Caco-2 (cell line): Measurements from ENCODE around the gene SLC16A3. TPM values are rescaled to one million over a fixed set of nuclear protein-coding genes. Genes with fewer than 3 reads are reported as not detected.

ENCODE experiments used
- BruUV-seq: library from RNA; stranded (reverse); fragments of 400-500 nt; replicated peaks from 2 replicates; lab custom pipeline; 2021; lab: Mats Ljungman, UMichigan
- CTCF ChIA-PET: fragments of 300-600 bp; sonication (Branson Sonifier 250); formaldehyde crosslinking; loops from one replicate; lab custom pipeline; 2022; ENCODE audit warnings: antibody characterized with exemption; lab: Charles Lee
- POLR2A ChIA-PET: fragments of 300-600 bp; sonication (Branson Sonifier 250); formaldehyde crosslinking; loops from one replicate; lab custom pipeline; 2022; ENCODE audit warnings: antibody characterized with exemption; lab: Charles Lee
- DNase-seq, 2 experiments: peaks; one replicate each; pipeline versions ENCODE4 v3.0.0 to v3.0.0-alpha.2; 2020 to 2022
- H3K27me3 ChIP-seq: replicated peaks from 2 replicates; pipeline ENCODE4 v1.6.0; 2011; ENCODE audit warnings: low read length; ENCODE audit not compliant: control insufficient read depth, insufficient read depth
- H3K36me3 ChIP-seq: 2 replicates; pipeline ENCODE4 v1.5.1; 2011; ENCODE audit warnings: low read length; ENCODE audit not compliant: control insufficient read depth, insufficient read depth
- H3K4me1 ChIP-seq: fragments of 250-450 bp; sonication (Bioruptor Pico); 2 replicates; pipeline ENCODE4 v1.5.1; 2020; ENCODE audit warnings: mild to moderate bottlenecking
- H3K4me3 ChIP-seq: 2 replicates; pipeline ENCODE4 v1.5.1; 2011; ENCODE audit warnings: low read depth, mild to moderate bottlenecking, control low read depth, low read length
- H3K9me3 ChIP-seq: fragments of 250-450 bp; sonication (Bioruptor Pico); 2 replicates; pipeline ENCODE4 v1.5.1; 2020; ENCODE audit warnings: mild to moderate bottlenecking, moderate library complexity
- H3K27ac Mint-ChIP-seq: one replicate; pipeline ENCODE4 v1.8.0; 2022; ENCODE audit warnings: mixed read lengths; ENCODE audit not compliant: unreplicated experiment
- H3K27me3 Mint-ChIP-seq: one replicate; pipeline ENCODE4 v1.8.0; 2022; ENCODE audit warnings: mixed read lengths; ENCODE audit not compliant: insufficient read depth, unreplicated experiment
- H3K36me3 Mint-ChIP-seq: one replicate; pipeline ENCODE4 v1.8.0; 2022; ENCODE audit warnings: mild to moderate bottlenecking, mixed read lengths; ENCODE audit not compliant: insufficient read depth, unreplicated experiment
- H3K4me1 Mint-ChIP-seq: one replicate; pipeline ENCODE4 v1.8.0; 2022; ENCODE audit warnings: low read depth, mixed read lengths; ENCODE audit not compliant: unreplicated experiment
- H3K4me3 Mint-ChIP-seq: one replicate; pipeline ENCODE4 v1.8.0; 2022; ENCODE audit warnings: mild to moderate bottlenecking, moderate library complexity, mixed read lengths; ENCODE audit not compliant: unreplicated experiment
- H3K9me3 Mint-ChIP-seq: one replicate; pipeline ENCODE4 v1.8.0; 2022; ENCODE audit warnings: mixed read lengths; ENCODE audit not compliant: unreplicated experiment
- CTCF ChIP-seq, 2 experiments: fragments of 200-600 bp in 1 of 2; IDR thresholded peaks; 1 replicate in 1 of 2; 2 replicates in 1 of 2; pipeline versions ENCODE4 v1.5.1 to v1.8.0; 2011 to 2022; ENCODE audit warnings: antibody characterized with exemption in 1 of 2, control low read depth in 1 of 2, inconsistent platforms in 1 of 2, low read depth in 1 of 2, low read length in 1 of 2, mild to moderate bottlenecking in 1 of 2, moderate library complexity in 1 of 2; ENCODE audit not compliant: insufficient read depth in 1 of 2, severe bottlenecking in 1 of 2, unreplicated experiment in 1 of 2
- intact Hi-C: fragments of 100-400 bp; cut with micrococcal nuclease; formaldehyde crosslinking; loops from one replicate; pipeline ENCODE4 v1.10.0; 2022; ENCODE audit not compliant: unreplicated experiment
- total RNA-seq: library from RNA; stranded (reverse); gene quantifications from 2 replicates; pipeline ENCODE4 v1.2.3, GENCODE V29; 2022

The SLC16A3 gene
- total RNA-seq, 1 experiment from 2014 or later: 13.1 TPM

- TF ChIP-seq CTCF (IDR thresholded peaks at IDR 0.05; ENCODE audit: insufficient read depth in 1 of 2, low read depth in 1 of 2, low read length in 1 of 2, severe bottlenecking in 1 of 2, unreplicated experiment in 1 of 2): no peak
- ChIA-PET CTCF (no interaction called here), POLR2A (no interaction called here)
- DNase-seq: no peak
- Histone ChIP-seq H3K9me3 (no peaks in the 10 kb centered on the region), H3K27me3 (no peaks in the 10 kb centered on the region), H3K4me3 (no peak overlapping the region), H3K36me3 (no peaks in the 10 kb centered on the region), H3K4me1 (peaks cover 28% of the 10 kb centered on the region)
- no peaks in the 10 kb centered on the region for H3K27me3 Mint-ChIP-seq
- no peak overlapping the region for H3K27ac Mint-ChIP-seq
- H3K4me3 Mint-ChIP-seq: no peak overlapping the region
- peaks cover 12% of the 10 kb centered on the region for H3K36me3 Mint-ChIP-seq
- BruUV-seq: no TSS peak
- intact Hi-C loops: no loop called here
- H3K9me3 Mint-ChIP-seq: no peaks in the 10 kb centered on the region
- H3K4me1 Mint-ChIP-seq: peaks cover 33% of the 10 kb centered on the region
Observed at GRCh38 chr17:82285141-82285540, 56.3 kb downstream of the SLC16A3 start.

GRCh38 chr17:82287013-82287867 lies 58.4 kb downstream of the SLC16A3 start:
- CTCF ChIA-PET: no interaction called here

More at GRCh38 chr17:82287013-82287867, 58.4 kb downstream of the SLC16A3 start:
- H3K4me1 Mint-ChIP-seq: peaks cover 37% of the 10 kb centered on the region
- intact Hi-C loops: no loop called here
- Histone ChIP-seq H3K4me3 (no peak overlapping the region), H3K4me1 (peaks cover 36% of the 10 kb centered on the region), H3K36me3 (no peaks in the 10 kb centered on the region), H3K27me3 (no peaks in the 10 kb centered on the region), H3K9me3 (no peaks in the 10 kb centered on the region)
- H3K36me3 Mint-ChIP-seq: peaks cover 6% of the 10 kb centered on the region
- no peak for DNase-seq
- no peak overlapping the region for H3K4me3 Mint-ChIP-seq
- H3K27ac Mint-ChIP-seq: peak overlapping the region; percentile 74
- H3K27me3 Mint-ChIP-seq: no peaks in the 10 kb centered on the region
- TF ChIP-seq CTCF (IDR thresholded peaks at IDR 0.05; ENCODE audit: insufficient read depth in 1 of 2, low read depth in 1 of 2, low read length in 1 of 2, severe bottlenecking in 1 of 2, unreplicated experiment in 1 of 2): no peak
- BruUV-seq: no TSS peak
- POLR2A ChIA-PET: no interaction called here
- no peaks in the 10 kb centered on the region for H3K9me3 Mint-ChIP-seq
